GM12892 (cell line): ENCODE results near the gene STON1.

Experiments
- POLR2A ChIP-seq: IDR thresholded peaks from 2 replicates; pipeline ENCODE4 v1.6.1; 2011; ENCODE audit warnings: low read depth, low read length, control low read depth
- POLR2AphosphoS5 ChIP-seq: IDR thresholded peaks from 2 replicates; pipeline ENCODE4 v1.6.1; 2011; ENCODE audit warnings: low read depth, low read length, control low read depth

- TF ChIP-seq POLR2AphosphoS5 (no peak), POLR2A (no peak)
Observed at GRCh38 chr2:48519593-48519992, 10.4 kb upstream of the STON1 start.
